Measurements from ENCODE around the gene C12orf56. TPM values are rescaled to one million over a fixed set of nuclear protein-coding genes. Genes with fewer than 3 reads are reported as not detected.

Gene C12orf56
- total and polyA plus RNA-seq, 9 of the 15 experiments (the other 6 are each of a cell fraction or from before 2014, with no cell fraction given): 0.40 to 4.8 (median 1.2) TPM

GRCh38 chr12:64431791-64432190 lies 41.2 kb upstream of the C12orf56 start:
- DNase-seq (ENCODE audit: extremely low read depth in 1 of 4, low spot score in 3 of 4): no peak
- no peak overlapping the region for H3K4me3 ChIP-seq
- H3K9me3 ChIP-seq (replicated peaks; ENCODE audit: control insufficient read depth, insufficient read depth, low read depth, low read length): no peaks in the 10 kb centered on the region
- no peak overlapping the region for H3K4me2 ChIP-seq (ENCODE audit: insufficient read depth, low read length)
- no peak overlapping the region for H3K27ac ChIP-seq (ENCODE audit: extremely low read depth, low read depth, low read length)
- in situ Hi-C loops (cut with MboI): no loop called here
- H2AFZ ChIP-seq (ENCODE audit: low read depth, low read length): no peak overlapping the region
- ChIA-PET POLR2A (interaction anchor here (0.9 to 2.6 kb wide), 5 partner anchors 11 to 19 kb away, joined by 3 to 9 read pairs (median 4); no protein-coding TSS in a partner anchor), CTCF (ENCODE audit: low intra/inter-chr PET ratio) (no interaction called here)
- no TSS peak for BruUV-seq (replicated peaks)
- no peaks in the 10 kb centered on the region for H3K9me1 ChIP-seq (ENCODE audit: control insufficient read depth, insufficient read depth, low read length)
- peaks cover 3% of the 10 kb centered on the region; the same call in 1 of the 3 replicates for H3K79me2 ChIP-seq (ENCODE audit: control insufficient read depth, insufficient read depth, low read length)
- no peak for ATAC-seq
- H4K20me1 ChIP-seq (replicated peaks; ENCODE audit: control insufficient read depth, insufficient read depth, low read length): no peaks in the 10 kb centered on the region
- intact Hi-C loops (cut with micrococcal nuclease): no loop called here
- H3K36me3 ChIP-seq (ENCODE audit: control insufficient read depth, insufficient read depth, low read length): peaks cover 95% of the 10 kb centered on the region
- H3K4me1 ChIP-seq (replicated peaks in 1 of 2; ENCODE audit: control insufficient read depth in 2 of 2, insufficient read depth in 2 of 2, low read length in 2 of 2): no peaks in the 10 kb centered on the region
- FAIRE-seq: no peak
- no peak overlapping the region for H3K9ac ChIP-seq (ENCODE audit: insufficient read depth in 1 of 2, low read depth in 2 of 2, low read length in 2 of 2)
- H3K27me3 ChIP-seq (ENCODE audit: control insufficient read depth in 2 of 2, insufficient read depth in 2 of 2, low read length in 2 of 2): no peaks in the 10 kb centered on the region
- 91% methylated on average over 4 of the region's 4 CpGs for WGBS (ENCODE audit: insufficient coverage, low coverage, missing lambda C conversion rate)
- TF ChIP-seq ZBTB17 (CRISPR knock-in tag; IDR thresholded peaks at IDR 0.05) (no peak), RBM17 (IDR thresholded peaks at IDR 0.05; ENCODE audit: borderline replicate concordance, low read depth, low read length) (no peak), ERF (CRISPR knock-in tag; IDR thresholded peaks at IDR 0.05) (no peak), SNRNP70 (optimal IDR thresholded peaks at IDR 0.05; ENCODE audit: low read depth, low read length) (no peak), CTCFL (IDR thresholded peaks at IDR 0.05; ENCODE audit: borderline replicate concordance, insufficient read depth, low read depth, low read length, poor library complexity, severe bottlenecking) (no peak), CEBPB (tag; IDR thresholded peaks at IDR 0.05) (no peak), PATZ1 (CRISPR knock-in tag; IDR thresholded peaks at IDR 0.05; ENCODE audit: borderline replicate concordance) (no peak), TGIF2 (CRISPR knock-in tag; IDR thresholded peaks at IDR 0.05) (no peak), NCOR1 (IDR thresholded peaks at IDR 0.05) (no peak), ETS2 (tag; IDR thresholded peaks at IDR 0.05; ENCODE audit: borderline replicate concordance, poor library complexity, severe bottlenecking) (no peak), STAT5B (CRISPR knock-in tag; IDR thresholded peaks at IDR 0.05) (no peak), TFE3 (CRISPR knock-in tag; IDR thresholded peaks at IDR 0.05) (no peak), KHSRP (IDR thresholded peaks at IDR 0.05) (no peak), FOXO4 (CRISPR knock-in tag; IDR thresholded peaks at IDR 0.05) (no peak), DMBX1 (CRISPR knock-in tag; IDR thresholded peaks at IDR 0.05; ENCODE audit: borderline replicate concordance) (no peak), POU5F1 (IDR thresholded peaks at IDR 0.05; ENCODE audit: borderline replicate concordance, low read depth, low read length, partially characterized antibody) (no peak), ARHGAP35 (IDR thresholded peaks at IDR 0.05; ENCODE audit: partially characterized antibody) (no peak)

All from K562 (cell line).